Activated CD8-positive, alpha-beta T cell treated with anti-CD3 and anti-CD28 coated beads, Interleukin-2, amount 10 ng/mL, durations not matched to agents 7 days and 5 days (primary cell): ENCODE results near the gene EID2. TPM values are rescaled to one million over a fixed set of nuclear protein-coding genes. Genes with fewer than 3 reads are reported as not detected.

Experiments
- ATAC-seq: fragments of 150-1000 bp; cut with Tn5 transposase; one replicate; pipeline ENCODE4 v1.10.0; 2021; ENCODE audit warnings: moderate library complexity
- CTCF ChIA-PET: fragments of 350-600 bp; sonication (Branson Sonifier 250); formaldehyde crosslinking; loops from one replicate; lab custom pipeline; 2021; ENCODE audit warnings: antibody characterized with exemption; lab: Charles Lee
- POLR2A ChIA-PET: fragments of 350-600 bp; sonication (Branson Sonifier 250); formaldehyde crosslinking; loops from one replicate; lab custom pipeline; 2021; ENCODE audit warnings: antibody characterized with exemption; lab: Charles Lee
- DNase-seq: peaks from one replicate; pipeline ENCODE4 v3.0.0-alpha.2; 2020
- H3K27ac Mint-ChIP-seq: one replicate; pipeline ENCODE4 v1.8.0; 2021; ENCODE audit warnings: mild to moderate bottlenecking, mixed read lengths
- H3K27me3 Mint-ChIP-seq: one replicate; pipeline ENCODE4 v1.8.0; 2021; ENCODE audit warnings: low read depth, mixed read lengths
- H3K36me3 Mint-ChIP-seq: one replicate; pipeline ENCODE4 v1.8.0; 2021; ENCODE audit warnings: low read depth, mixed read lengths
- H3K4me1 Mint-ChIP-seq: one replicate; pipeline ENCODE4 v1.8.0; 2021; ENCODE audit warnings: low read depth, mixed read lengths
- H3K4me3 Mint-ChIP-seq: one replicate; pipeline ENCODE4 v1.8.0; 2021; ENCODE audit warnings: mild to moderate bottlenecking, mixed read lengths
- H3K9me3 Mint-ChIP-seq: one replicate; pipeline ENCODE4 v1.8.0; 2022; ENCODE audit warnings: mixed read lengths; ENCODE audit not compliant: insufficient read depth
- total RNA-seq, 2 experiments: library from RNA; stranded (reverse); gene quantifications; one replicate each; pipeline ENCODE4 v1.2.3, GENCODE V29; 2021

EID2 gene
- total RNA-seq, 2 experiments from 2014 or later: 18.9 to 19.9 TPM

DNA sequence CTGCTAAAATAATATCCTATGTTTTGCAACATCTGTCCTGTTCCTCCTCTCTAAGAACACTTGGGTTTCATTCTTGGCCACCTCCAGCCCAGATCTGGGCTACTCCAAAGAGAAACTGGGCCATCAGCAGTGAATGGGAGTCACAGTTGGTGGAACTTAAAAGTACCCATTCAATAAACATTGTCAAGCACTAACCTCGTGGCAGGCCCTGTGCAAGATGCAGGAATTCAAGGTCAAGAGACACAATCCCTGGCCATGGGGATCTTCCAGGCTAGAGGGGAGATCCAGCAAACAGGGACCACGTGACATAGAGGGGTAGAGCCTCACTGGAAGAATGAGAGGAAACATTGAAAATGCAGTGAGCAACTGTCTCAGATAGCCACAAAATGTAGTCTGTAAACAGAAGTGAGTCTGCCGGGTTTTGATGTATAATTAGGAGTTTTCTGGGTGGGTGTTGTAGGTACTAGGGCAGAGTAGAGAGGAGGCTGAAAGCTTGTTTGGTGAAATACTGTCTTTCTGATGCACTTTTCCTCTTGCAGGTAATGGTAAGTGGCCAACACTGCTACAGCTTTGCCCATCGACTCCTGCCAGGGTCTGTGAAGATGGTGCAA is 14.8 kb upstream of the EID2 start:
- Mint-ChIP-seq H3K36me3 (no peaks in the 10 kb centered on the region), H3K4me3 (no peak overlapping the region), H3K9me3 (no peaks in the 10 kb centered on the region), H3K27me3 (no peaks in the 10 kb centered on the region), H3K27ac (no peak overlapping the region), H3K4me1 (peaks cover 41% of the 10 kb centered on the region)
- DNase-seq (no peak), ATAC-seq (no peak)
- ChIA-PET POLR2A (interaction anchor here (0.5 kb wide), 1 partner anchor 263 kb away, joined by 3 read pairs; no protein-coding TSS in a partner anchor), CTCF (interaction anchor here (5.0 kb wide), 1 partner anchor 118 kb away, joined by 69 read pairs; no protein-coding TSS in a partner anchor)

DNA sequence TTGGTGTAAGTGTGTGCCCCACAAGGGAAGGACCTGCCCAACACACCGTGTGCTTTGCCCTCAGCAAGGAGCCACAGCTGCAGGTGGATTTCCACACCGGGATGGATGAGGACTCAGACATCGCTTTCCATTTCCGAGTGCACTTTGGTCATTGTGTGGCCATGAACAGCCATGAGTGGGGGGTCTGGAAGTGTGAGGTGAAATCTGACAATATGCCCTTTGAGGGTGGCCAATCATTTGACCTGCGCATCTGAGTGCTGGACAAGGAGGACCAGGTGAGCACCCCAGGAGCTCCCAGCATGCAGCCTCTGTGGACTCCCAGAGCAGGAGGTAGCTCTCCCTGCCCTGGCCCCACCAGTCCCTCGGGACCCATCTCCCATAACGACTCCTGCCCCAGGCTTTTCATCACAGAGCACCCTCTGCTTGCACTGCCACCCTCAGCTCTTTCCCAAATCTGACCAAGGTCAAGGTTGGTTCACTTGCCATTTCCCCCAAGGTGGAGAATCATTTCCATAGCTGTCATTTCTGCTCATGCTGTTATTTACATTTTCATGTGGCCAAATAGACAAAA is 13.2 kb upstream of the EID2 start:
- Mint-ChIP-seq H3K27ac (peak overlapping the region; percentile 60), H3K9me3 (no peaks in the 10 kb centered on the region)

DNA sequence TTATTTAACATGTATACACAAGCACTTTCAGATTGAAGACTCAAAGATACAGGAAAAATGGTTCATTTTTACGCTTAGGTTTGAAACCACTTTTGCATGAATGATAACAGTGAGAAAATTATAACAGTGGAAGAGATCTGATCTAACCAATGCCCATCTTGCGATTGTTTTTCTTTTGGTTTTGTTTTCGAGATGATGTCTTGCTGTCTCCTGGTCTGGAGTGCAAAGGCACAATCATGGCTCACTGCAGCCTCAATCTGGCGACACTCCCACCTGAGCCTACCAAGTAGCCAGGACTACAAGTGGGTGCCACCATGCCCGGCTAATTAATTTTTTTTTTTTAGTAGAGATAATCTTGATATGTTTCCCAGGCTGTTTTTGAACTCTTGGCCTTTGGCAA is 10.2 kb upstream of the EID2 start:
- Mint-ChIP-seq H3K4me1 (peaks cover 31% of the 10 kb centered on the region), H3K27ac (no peak overlapping the region), H3K27me3 (no peaks in the 10 kb centered on the region), H3K36me3 (no peaks in the 10 kb centered on the region), H3K9me3 (no peaks in the 10 kb centered on the region), H3K4me3 (no peak overlapping the region)
- no peak for DNase-seq
- POLR2A ChIA-PET: no interaction called here
- CTCF ChIA-PET: interaction anchor here (1.7 to 5.0 kb wide), 3 partner anchors 12 to 123 kb away, joined by 7 to 69 read pairs (median 21); no protein-coding TSS in a partner anchor
- ATAC-seq: no peak

More for the DNA sequence above, 13.2 kb upstream of the EID2 start:
- H3K36me3 Mint-ChIP-seq: no peaks in the 10 kb centered on the region
- H3K27me3 Mint-ChIP-seq: no peaks in the 10 kb centered on the region
- H3K4me1 Mint-ChIP-seq: peaks cover 28% of the 10 kb centered on the region
- no peak overlapping the region for H3K4me3 Mint-ChIP-seq
- ATAC-seq: no peak
- no peak for DNase-seq
- CTCF ChIA-PET: interaction anchor here (0.9 to 5.0 kb wide), 4 partner anchors 8 to 290 kb away, joined by 4 to 69 read pairs (median 12); no protein-coding TSS in a partner anchor
- POLR2A ChIA-PET: no interaction called here

DNA sequence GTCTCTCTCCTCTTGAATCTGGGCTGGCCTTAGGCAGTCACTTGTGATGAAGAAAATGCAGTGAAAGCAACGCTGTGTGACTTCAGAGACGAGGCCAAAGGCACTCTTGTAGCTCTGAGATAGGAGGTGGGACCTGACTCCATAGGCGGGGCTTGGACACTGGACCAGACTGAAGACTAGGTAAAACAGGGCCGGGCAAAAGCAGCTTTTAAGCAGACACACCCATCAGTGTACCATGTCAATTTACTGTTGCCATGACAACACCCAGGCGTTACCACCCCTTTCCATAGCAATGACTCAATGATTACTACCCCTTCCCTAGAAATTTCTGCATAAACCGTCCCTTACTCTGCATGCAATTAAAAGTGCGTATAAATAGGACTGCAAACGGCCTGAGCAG is 6.6 kb upstream of the EID2 start:
- DNase-seq (no peak), ATAC-seq (no peak)
- Mint-ChIP-seq H3K27me3 (no peaks in the 10 kb centered on the region), H3K27ac (no peak overlapping the region), H3K4me1 (peaks cover 46% of the 10 kb centered on the region), H3K4me3 (no peak overlapping the region), H3K36me3 (no peaks in the 10 kb centered on the region), H3K9me3 (no peaks in the 10 kb centered on the region)
- POLR2A ChIA-PET: no interaction called here
- CTCF ChIA-PET: interaction anchor here (1.2 to 3.1 kb wide), 4 partner anchors 11 to 299 kb away, joined by 3 to 17 read pairs (median 5); no protein-coding TSS in a partner anchor

DNA sequence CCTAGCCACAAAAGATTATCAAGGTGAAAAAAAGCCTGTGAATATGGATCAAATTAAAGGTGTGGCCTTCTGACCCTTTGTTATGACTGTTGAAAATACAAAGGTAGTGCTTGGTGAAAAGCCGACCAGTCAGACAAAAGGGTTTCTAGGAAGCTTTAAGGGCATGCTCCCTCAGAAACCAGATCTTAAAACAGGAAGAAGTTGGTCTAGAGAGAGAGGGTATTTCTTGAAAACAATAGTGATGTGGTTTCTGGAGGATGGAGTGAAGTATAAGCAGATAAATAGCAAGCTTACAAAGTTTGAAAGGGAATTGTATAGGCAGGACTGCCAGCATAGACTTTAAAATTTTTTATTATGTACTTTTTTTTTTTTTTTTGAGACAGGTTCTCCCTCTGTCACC is 5.0 kb upstream of the EID2 start:
- ChIA-PET POLR2A (interaction anchor here (1.7 kb wide), 1 partner anchor 109 kb away, joined by 5 read pairs; the partner anchor contains the start of gene RPS16), CTCF (interaction anchor here (1.0 to 5.0 kb wide), 5 partner anchors 9 to 248 kb away, joined by 3 to 26 read pairs (median 4); partner anchors contain the start of gene EID2B)
- ATAC-seq (peak; percentile 37), DNase-seq (no peak)
- no peaks in the 10 kb centered on the region for H3K36me3 Mint-ChIP-seq
- no peaks in the 10 kb centered on the region for H3K27me3 Mint-ChIP-seq
- peak overlapping the region; percentile 64 for H3K27ac Mint-ChIP-seq
- H3K4me1 Mint-ChIP-seq: peaks cover 54% of the 10 kb centered on the region
- H3K9me3 Mint-ChIP-seq: no peaks in the 10 kb centered on the region
- peak overlapping the region; percentile 4 for H3K4me3 Mint-ChIP-seq

DNA sequence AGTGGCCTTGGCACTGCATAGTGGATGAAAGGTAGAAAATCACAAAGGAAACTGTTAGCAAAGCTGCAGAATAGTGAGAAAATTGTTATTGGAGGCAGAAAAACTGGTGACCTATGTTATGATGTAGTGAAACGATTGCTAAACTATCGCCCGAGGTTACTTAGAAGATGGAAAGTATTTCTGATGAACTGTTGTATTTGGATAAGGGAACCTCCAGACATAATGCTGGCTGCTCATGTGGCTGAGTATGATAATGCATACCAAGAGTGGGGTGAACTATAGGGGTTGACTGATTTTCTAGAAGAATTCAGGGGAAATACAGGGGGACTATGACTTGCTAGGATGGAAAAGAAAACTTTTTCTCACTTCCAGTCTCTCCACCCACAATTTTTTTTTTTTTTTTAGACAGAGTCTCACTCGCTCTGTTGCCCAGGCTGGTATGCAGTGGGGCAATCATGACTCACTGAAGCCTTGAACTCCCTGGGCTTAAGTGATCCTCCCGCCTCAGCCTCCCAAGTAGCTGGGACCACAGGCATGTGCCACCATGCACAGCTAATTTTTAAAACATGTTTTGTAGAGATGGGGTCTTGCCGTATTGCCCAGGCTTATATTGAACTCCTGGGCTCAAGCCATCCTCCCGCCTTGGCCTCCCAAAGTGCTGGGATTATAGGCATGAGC is 4.4 kb upstream of the EID2 start:
- Mint-ChIP-seq H3K27ac (peak overlapping the region; percentile 64), H3K9me3 (no peaks in the 10 kb centered on the region), H3K4me1 (peaks cover 54% of the 10 kb centered on the region), H3K4me3 (peak overlapping the region; percentile 4), H3K36me3 (no peaks in the 10 kb centered on the region), H3K27me3 (no peaks in the 10 kb centered on the region)
- DNase-seq: no peak
- no peak for ATAC-seq
- CTCF ChIA-PET: interaction anchor here (0.8 to 5.0 kb wide), 6 partner anchors 9 to 248 kb away, joined by 3 to 26 read pairs (median 4); partner anchors contain the start of gene EID2B
- POLR2A ChIA-PET: interaction anchor here (1.7 kb wide), 1 partner anchor 109 kb away, joined by 5 read pairs; the partner anchor contains the start of gene RPS16

DNA sequence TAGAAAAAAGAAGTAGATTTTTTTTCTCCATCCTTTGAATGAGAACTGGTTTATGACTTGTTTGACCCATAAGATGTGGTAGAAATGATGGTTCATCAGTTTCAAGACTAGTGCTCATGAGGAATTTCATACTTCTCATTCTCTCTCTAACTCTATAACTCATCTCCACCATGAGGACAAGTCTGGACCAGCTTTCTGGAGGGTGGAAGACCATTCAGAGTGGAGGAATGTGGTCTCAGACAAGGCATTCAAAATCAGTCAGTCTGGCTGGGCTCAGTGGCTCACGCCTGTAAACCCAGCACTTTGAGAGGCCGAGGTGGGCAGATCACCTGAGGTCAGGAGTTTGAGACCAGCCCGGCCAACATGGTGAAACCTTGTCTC is 3.5 kb upstream of the EID2 start:
- no peak overlapping the region for H3K27ac Mint-ChIP-seq
- no peak for ATAC-seq
- POLR2A ChIA-PET: no interaction called here
- CTCF ChIA-PET: interaction anchor here (0.8 to 5.0 kb wide), 3 partner anchors 10 to 103 kb away, joined by 3 to 26 read pairs (median 12); partner anchors contain the start of gene EID2B
- peak; percentile 11 for DNase-seq
- H3K9me3 Mint-ChIP-seq: no peaks in the 10 kb centered on the region
- no peak overlapping the region for H3K4me3 Mint-ChIP-seq
- peaks cover under 1% of the 10 kb centered on the region for H3K36me3 Mint-ChIP-seq
- peaks cover 60% of the 10 kb centered on the region for H3K4me1 Mint-ChIP-seq
- H3K27me3 Mint-ChIP-seq: no peaks in the 10 kb centered on the region

DNA sequence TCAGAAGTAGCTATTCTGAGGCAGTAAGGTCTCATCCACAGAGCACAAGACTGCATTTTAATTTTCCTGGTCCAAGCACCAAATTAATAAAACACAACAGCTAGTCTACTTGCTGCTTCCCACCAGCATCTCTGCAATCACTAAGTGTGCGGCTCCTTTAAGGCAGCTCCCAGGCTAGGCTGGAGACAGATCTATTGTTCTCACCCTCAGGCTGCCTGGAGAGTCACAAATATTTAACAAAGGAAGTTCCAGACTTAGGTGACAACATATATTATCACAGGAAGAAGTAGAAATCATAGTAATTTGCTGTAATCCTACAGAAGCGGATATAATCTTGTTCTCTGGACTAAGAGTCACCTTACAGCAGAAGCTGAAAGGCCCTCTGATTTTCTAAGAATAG is 2.2 kb upstream of the EID2 start:
- CTCF ChIA-PET: interaction anchor here (0.6 to 5.0 kb wide), 7 partner anchors 9 to 302 kb away, joined by 3 to 26 read pairs (median 4); partner anchors contain the start of genes EID2B and TIMM50
- H3K9me3 Mint-ChIP-seq: no peaks in the 10 kb centered on the region
- peak overlapping the region; percentile 43 for H3K27ac Mint-ChIP-seq
- peaks cover 70% of the 10 kb centered on the region for H3K4me1 Mint-ChIP-seq
- no peak overlapping the region for H3K4me3 Mint-ChIP-seq
- ATAC-seq (no peak), DNase-seq (peak; percentile 17)
- POLR2A ChIA-PET: interaction anchor here (1.8 to 2.9 kb wide), 2 partner anchors 97 to 101 kb away, joined by 5 to 6 read pairs; partner anchors contain the start of gene SUPT5H
- H3K36me3 Mint-ChIP-seq: peaks cover 10% of the 10 kb centered on the region
- H3K27me3 Mint-ChIP-seq: no peaks in the 10 kb centered on the region

DNA sequence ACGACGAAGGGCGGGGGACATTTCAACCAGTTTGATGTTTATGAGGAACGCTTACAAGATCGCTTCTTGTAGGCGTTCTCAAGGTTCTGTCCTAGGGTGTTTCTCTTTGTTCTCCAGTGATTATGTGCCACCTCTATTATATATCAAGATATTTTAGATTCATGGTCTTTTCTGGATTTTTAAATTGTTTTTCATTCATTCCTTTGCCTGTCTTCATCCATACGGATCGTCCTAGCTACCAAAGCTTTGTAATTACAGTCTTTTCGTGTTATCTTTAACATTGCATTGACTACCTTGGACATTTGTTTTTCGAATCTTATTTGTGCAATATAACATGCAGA is 342 bp upstream of the EID2 start:
- no peaks in the 10 kb centered on the region for H3K27me3 Mint-ChIP-seq
- POLR2A ChIA-PET: interaction anchor here (2.8 to 2.9 kb wide), 2 partner anchors 99 to 105 kb away, joined by 6 to 14 read pairs; partner anchors contain the start of gene RPS16
- CTCF ChIA-PET: interaction anchor here (1.1 to 2.5 kb wide), 3 partner anchors 100 to 133 kb away, joined by 4 to 18 read pairs (median 10); no protein-coding TSS in a partner anchor
- ATAC-seq (no peak), DNase-seq (no peak)
- peaks cover 15% of the 10 kb centered on the region for H3K36me3 Mint-ChIP-seq
- H3K27ac Mint-ChIP-seq: peak overlapping the region; percentile 94
- H3K9me3 Mint-ChIP-seq: no peaks in the 10 kb centered on the region
- H3K4me1 Mint-ChIP-seq: peaks cover 61% of the 10 kb centered on the region
- H3K4me3 Mint-ChIP-seq: peak overlapping the region; percentile 95

DNA sequence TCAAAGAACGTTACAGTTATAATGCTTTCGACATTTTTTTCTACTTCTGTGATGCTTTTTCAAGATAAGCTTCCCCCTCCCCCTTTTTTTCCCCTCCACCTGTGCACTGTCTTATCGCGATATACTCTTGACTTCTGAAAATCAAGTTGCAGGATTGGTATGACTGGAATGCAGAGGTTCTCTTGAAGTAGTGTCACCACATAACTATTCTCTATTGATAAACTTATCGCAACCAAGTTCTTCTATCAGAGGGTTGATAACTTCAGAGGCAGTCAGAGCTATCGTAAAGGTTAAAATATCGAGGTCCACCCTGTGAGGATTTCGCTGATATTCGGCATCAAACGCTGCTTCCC is 820 bp downstream of the EID2 start:
- Mint-ChIP-seq H3K9me3 (no peaks in the 10 kb centered on the region), H3K4me3 (peak overlapping the region; percentile 95), H3K27me3 (no peaks in the 10 kb centered on the region), H3K36me3 (peaks cover 15% of the 10 kb centered on the region), H3K4me1 (peaks cover 52% of the 10 kb centered on the region), H3K27ac (peak overlapping the region; percentile 53)
- no peak for ATAC-seq
- ChIA-PET CTCF (interaction anchor here (0.8 to 2.5 kb wide), 4 partner anchors 99 to 134 kb away, joined by 4 to 18 read pairs (median 5); partner anchors contain the start of genes PLEKHG2 and RPS16), POLR2A (interaction anchor here (0.6 to 2.8 kb wide), 5 partner anchors 9 to 140 kb away, joined by 3 to 14 read pairs (median 5); partner anchors contain the start of genes RPS16, SUPT5H and ZFP36)
- DNase-seq: no peak

DNA sequence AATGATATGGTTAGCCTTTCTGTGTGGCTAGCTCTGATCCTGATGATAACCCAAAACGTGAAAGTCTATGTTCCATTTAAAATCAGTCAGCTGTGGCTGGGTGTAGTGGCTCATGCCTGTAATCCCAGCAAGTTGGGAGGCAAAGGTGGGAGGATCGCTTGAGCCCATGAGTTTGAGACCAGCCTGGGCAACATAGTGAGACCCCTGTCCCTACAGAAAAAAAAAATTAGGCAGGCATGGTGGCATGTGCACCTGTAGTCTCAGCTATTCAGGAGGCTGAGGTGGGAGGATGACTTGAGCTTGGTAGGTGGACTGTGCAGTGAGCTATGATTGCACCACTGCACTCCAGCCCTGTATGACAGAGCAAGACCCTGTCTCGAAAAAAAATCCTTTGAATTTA is 6.2 kb downstream of the EID2 start:
- no peak for DNase-seq
- Mint-ChIP-seq H3K27me3 (no peaks in the 10 kb centered on the region), H3K4me3 (no peak overlapping the region), H3K4me1 (peaks cover 30% of the 10 kb centered on the region), H3K9me3 (no peaks in the 10 kb centered on the region), H3K27ac (no peak overlapping the region), H3K36me3 (peaks cover 16% of the 10 kb centered on the region)
- ChIA-PET CTCF (interaction anchor here (0.6 to 3.5 kb wide), 12 partner anchors 10 to 258 kb away, joined by 3 to 30 read pairs (median 8); partner anchors contain the start of genes RPS16 and SUPT5H), POLR2A (interaction anchor here (0.6 kb wide), 1 partner anchor 15 kb away, joined by 4 read pairs; no protein-coding TSS in a partner anchor)
- no peak for ATAC-seq
